Ovary (tissue), 3 donors: Measurements from ENCODE around the gene CLPSL1.

Experiments
- EP300 ChIP-seq: sonication (generic); formaldehyde crosslinking; IDR thresholded peaks from one replicate; pipeline ENCODE4 v1.6.1; 2017; ENCODE audit warnings: antibody characterized with exemption
- TF ChIP-seq, protein P1 (sequence below), 3 donors: fragments of 450-650 bp in 2 of 3; fragments of 200-600 bp in 1 of 3; IDR thresholded peaks; one replicate each; pipeline versions ENCODE4 v1.5.1 to v1.8.0; 2016 to 2022; ENCODE audit warnings: antibody characterized with exemption in 3 of 3, mild to moderate bottlenecking in 1 of 3
- donor health status: DM: no; HTN: no; CAD: no.

DNA sequence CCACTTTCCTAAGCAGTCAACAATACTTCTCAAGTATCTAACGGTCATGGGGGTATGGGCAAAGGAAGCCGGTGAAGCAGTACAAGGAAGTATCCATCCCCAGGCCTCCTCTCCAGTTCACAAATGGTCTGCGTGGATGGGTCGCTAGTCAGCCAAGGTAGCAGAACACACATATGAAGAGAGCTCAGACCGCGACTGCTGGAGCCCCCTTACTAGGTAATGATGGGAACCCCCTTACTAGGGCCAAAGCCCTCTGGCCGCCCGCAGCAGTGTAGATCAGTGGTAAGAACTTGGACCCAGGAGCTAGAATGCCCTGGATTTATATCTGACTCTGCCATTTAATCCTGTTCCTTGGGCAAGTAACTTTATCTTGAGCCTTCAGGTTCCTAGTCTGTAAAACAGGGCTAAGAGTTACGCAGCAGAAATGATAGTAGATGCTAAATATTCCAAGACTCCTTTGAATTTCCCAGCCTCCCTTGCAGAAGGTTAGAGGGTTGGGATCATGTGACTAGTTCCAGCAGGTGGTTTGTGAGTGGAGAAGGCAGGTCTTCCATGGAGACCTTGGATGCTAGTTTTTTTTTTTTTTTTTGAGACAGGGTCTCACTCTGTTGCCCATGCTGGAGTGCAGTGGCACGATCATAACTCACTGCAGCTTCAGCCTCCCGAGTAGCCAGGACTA, 6.6 kb upstream of the CLPSL1 start:
- TF ChIP-seq, protein P1, sequence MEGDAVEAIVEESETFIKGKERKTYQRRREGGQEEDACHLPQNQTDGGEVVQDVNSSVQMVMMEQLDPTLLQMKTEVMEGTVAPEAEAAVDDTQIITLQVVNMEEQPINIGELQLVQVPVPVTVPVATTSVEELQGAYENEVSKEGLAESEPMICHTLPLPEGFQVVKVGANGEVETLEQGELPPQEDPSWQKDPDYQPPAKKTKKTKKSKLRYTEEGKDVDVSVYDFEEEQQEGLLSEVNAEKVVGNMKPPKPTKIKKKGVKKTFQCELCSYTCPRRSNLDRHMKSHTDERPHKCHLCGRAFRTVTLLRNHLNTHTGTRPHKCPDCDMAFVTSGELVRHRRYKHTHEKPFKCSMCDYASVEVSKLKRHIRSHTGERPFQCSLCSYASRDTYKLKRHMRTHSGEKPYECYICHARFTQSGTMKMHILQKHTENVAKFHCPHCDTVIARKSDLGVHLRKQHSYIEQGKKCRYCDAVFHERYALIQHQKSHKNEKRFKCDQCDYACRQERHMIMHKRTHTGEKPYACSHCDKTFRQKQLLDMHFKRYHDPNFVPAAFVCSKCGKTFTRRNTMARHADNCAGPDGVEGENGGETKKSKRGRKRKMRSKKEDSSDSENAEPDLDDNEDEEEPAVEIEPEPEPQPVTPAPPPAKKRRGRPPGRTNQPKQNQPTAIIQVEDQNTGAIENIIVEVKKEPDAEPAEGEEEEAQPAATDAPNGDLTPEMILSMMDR (IDR thresholded peaks at IDR 0.05) = no peak
- TF ChIP-seq EP300 = no peak
